Activated CD4-positive, alpha-beta T cell treated with anti-CD3 and anti-CD28 coated beads, Interleukin-10, Interleukin-2, amounts not matched to agents 100 ng/mL and 50 ng/mL, durations not matched to agents 16 hours and 8 hours (primary cell): ENCODE measurements around the gene PSMC3.

Source experiments
- DNase-seq: peaks from one replicate; pipeline ENCODE4 v3.0.0-alpha.2; 2020

The PSMC3 gene

GRCh38 chr11:47442514-47442913, 16.3 kb upstream of the PSMC3 start:
- no peak for DNase-seq

GRCh38 chr11:47441421-47441820, 15.2 kb upstream of the PSMC3 start:
- DNase-seq = no peak

GRCh38 chr11:47440054-47440476, 13.8 kb upstream of the PSMC3 start:
- no peak for DNase-seq

GRCh38 chr11:47438721-47439120, 12.5 kb upstream of the PSMC3 start:
- no peak for DNase-seq

DNA sequence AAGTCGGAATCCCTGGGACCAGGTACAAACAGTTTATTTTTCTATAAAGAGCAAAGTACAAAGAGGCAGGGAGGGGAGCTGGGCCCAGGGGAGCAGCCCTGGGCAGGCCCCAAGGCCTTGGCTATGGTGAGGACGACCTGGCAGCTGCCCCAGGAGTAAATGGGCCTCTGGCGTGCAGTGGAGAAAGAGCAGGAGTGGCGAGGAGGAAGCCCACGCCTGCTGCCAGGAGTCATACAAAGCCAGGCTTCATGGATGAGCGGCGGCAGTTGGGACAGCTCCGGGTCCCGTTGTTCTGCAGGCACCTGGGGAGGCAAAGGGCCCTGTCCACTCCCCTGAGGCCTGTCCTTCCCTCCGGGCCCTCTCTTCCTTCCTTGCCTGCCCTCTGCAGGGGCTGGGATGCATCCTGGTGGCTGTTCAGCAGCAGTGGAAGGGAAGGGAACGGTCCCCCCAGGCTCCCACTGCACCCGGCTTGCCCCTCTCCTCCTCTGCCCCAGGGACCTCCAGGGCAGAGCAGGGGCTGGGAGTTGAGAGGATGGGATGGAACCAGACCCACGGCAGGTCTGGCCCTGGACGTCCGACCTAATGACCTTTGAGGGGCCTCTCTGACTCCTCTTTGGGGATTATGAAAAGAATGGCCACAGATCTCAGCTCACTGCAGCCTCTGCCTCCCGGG, 11.6 kb upstream of the PSMC3 start:
- no peak for DNase-seq

DNA sequence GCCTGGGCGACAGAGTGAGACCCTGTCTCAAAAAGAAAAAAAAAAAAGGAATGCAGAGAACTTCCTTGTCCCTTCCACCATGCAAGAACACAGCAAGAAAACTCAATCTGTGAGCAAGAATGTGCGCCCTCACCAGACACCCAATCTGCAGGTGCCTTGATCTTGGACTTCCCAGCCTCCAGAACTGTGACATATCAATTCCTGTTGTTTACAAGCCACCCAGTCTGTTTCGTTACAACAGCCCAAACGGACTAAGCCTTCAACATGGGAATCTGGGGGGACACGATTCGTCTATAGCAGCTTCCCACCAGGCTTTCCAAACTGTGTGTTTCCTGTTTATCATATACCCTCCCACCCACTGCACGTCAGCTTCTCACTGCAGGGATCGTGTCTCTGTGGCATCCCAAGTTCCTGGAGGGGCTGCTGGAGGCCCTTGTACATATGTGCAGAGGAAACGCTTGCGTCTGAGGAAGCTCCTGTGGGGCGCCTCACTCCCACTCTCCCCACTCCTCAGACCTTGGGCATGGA, 11.0 kb upstream of the PSMC3 start:
- no peak for DNase-seq

DNA sequence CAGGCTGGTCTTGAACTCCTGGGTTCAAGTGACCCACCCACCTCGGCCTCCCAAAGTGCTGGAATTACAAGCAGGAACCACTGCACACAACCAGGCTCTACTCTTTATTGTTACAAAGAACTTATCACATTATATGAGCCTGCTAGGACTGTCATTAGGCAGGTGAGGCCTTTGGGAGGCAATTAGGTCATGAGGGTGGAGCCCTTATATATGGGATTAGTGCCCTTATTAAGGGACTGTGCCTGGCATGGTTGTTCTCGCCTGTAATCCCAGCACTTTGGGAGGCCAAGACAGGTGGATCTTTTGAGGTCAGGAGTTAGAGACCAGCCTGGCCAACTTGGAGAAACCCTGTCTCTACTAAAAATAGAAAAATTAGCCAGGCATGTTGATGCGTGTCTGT, 10.5 kb upstream of the PSMC3 start:
- DNase-seq = no peak

DNA sequence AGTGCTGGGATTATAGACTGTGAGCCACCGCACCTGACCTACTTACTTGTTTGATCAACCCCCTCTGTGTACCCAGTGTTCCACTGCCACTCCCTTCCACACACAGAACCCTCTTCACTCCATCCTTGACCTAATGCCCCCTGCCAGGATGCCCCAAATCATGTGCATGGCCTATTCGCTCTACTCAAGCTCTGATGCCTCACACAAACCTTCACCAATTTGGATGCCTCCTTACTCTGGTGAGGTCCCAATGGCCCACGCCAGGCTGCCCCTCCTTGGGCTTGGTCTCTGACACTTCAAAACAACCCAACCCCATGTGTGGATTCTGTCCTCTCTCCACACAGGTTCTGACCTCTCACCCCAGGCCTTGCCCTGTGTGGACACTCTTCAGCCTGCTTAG, 9.4 kb upstream of the PSMC3 start:
- DNase-seq = no peak

- no peak for DNase-seq
These were observed 8.0 kb upstream of the PSMC3 start for GRCh38 chr11:47434011-47434786.

GRCh38 chr11:47433157-47433556, 6.9 kb upstream of the PSMC3 start:
- no peak for DNase-seq

DNA sequence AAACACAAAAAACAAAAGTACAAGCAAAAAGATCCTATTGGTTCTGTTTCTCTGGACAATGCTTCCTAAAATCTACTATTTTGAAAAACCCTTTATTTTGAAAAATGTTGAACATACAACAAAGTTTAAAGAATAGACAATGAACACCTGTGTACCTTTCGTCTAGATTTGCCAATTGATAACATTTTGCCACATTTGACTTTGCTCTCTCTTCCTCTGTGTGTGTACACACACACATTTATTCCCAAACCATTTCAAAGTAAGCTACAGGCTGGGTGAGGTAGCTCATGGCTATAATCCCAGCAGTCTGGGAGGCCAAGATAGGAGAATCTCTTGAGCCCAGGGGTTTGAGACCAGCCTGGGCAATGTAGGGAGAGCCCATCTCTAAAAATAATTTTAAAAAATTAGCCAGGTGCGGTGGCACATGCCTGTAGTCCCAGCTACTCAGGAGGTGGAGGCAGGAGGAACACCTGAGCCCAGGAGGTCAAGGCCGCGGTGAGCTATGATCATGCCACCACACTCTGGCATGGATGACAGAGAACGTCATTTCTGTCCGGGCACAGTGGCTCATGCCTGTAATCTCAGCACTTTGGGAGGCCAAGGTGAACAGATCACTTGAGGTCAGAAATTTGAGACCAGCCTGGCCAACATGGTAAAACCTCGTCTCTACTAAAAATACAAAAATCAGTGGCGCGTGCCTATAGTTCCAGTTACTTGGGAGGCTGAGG, 5.3 kb upstream of the PSMC3 start:
- no peak for DNase-seq

- no peak for DNase-seq
These were observed 4.3 kb upstream of the PSMC3 start for GRCh38 chr11:47430524-47430923.

GRCh38 chr11:47425611-47426010, 628 bp downstream of the PSMC3 start:
- DNase-seq = no peak

- no peak for DNase-seq
These were observed 7.6 kb downstream of the PSMC3 start for GRCh38 chr11:47418454-47419259.

- DNase-seq = no peak
These were observed 8.5 kb downstream of the PSMC3 start for GRCh38 chr11:47417712-47418111.

GRCh38 chr11:47415949-47416472, 10.2 kb downstream of the PSMC3 start:
- DNase-seq = no peak

GRCh38 chr11:47415091-47415854, 11.0 kb downstream of the PSMC3 start:
- no peak for DNase-seq

DNA sequence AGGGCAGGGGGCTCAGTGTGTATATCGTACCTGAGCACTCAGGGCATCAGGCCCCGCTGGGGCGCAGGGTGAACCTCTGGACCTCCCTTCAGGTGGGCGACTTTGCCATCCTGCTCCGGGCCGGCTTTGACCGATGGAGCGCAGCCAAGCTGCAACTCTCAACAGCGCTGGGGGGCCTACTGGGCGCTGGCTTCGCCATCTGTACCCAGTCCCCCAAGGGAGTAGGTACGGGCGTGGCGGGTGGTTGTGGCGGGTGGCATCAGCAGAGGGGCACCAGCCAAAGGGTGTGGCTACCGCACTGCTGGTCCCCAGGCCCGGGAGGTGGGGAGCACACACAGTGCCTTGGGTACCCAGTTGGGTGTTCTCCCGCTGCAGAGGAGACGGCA, 11.6 kb downstream of the PSMC3 start:
- no peak for DNase-seq

DNA sequence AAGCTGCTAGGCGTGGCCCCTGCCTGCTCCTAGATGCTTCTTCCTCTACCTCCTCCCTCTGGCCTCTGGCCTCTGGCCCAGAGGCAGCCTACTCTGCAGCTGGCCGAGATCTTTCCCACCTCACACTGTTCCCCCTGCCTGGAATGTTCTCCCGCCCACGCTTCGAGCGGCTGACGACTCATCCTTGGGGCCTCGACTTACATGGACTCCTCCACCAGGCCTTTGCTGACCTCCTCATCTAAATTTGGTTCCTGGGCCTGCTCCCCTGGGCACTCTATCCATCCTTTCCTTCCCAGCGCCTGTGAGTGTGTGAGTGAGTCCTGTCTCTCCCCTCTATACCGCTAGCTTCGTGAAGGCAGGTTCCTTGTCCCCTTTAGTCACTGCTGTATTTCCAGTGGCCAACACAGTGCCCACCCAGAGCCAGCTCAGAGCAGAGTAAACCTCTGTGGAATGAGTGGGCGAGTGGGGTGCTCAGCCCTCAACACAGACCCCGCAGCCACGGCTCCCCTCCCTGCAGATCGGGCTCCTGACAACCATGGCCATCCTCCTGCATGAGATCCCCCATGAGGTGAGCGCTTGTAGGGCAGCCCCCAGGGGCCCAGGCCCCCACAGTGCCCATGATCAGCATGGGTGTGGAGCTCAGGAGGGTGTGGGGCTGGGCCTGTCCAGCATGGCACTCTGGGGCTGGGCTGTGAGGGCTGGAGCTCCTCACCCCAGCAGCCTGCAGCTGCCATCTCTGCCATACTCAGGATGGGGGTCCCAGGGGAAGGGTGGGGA, 12.1 kb downstream of the PSMC3 start:
- DNase-seq = no peak

GRCh38 chr11:47413351-47413750, 12.9 kb downstream of the PSMC3 start:
- no peak for DNase-seq
